CD4-positive, alpha-beta T cell treated with Interferon alpha-2 for 1 hour (primary cell): ENCODE results near the gene RHEBL1.

ENCODE experiments used
- DNase-seq, 2 donors: peaks; one replicate each; pipeline ENCODE4 v3.0.0-alpha.2; 2020 to 2022

RHEBL1 gene

DNA sequence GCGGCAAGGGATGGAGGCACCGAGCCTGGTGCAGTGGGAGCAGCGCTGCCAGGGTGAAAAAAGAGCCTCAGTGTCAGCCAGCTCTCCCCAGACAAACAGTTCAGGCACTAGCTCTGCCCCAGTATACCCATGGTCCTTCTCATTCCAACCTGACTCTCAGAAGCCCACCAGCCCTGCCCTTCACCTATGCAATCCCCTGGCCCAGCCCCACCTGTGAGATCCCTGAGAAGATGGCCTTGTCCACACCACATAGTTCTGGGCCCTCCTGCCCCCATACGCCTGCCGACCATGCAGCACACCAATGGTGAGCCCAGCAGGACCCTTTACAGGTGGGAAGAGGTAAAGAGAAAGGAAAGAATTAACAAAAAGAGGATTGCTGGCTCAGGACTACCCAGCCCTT, 15.7 kb downstream of the RHEBL1 start:
- DNase-seq = no peak

GRCh38 chr12:49052451-49053208, 17.1 kb downstream of the RHEBL1 start:
- DNase-seq = no peak

- no peak for DNase-seq
Observed at GRCh38 chr12:49051777-49052438, 17.9 kb downstream of the RHEBL1 start.

DNA sequence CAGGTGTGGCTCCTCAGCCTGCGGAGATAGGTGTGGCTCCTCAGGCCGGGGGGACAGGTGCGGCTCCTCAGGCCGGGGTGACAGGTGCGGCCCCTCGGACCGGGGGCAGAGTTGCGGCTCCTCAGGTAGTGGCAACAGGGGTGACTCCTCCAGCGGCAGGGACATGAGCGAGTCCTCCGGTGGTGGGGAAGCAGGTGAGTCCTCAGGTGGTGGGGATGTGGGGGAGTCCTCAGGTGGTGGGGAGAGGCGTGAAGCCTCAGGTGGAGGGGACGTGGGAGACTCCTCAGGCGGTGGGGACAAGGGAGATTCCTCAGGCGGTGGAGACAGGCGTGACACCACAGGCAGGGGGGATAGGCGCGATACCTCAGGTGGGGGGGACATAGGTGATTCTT, 18.4 kb downstream of the RHEBL1 start:
- DNase-seq = no peak

GRCh38 chr12:49050507-49051372, 19.0 kb downstream of the RHEBL1 start:
- DNase-seq = no peak

- no peak for DNase-seq
Observed at GRCh38 chr12:49049566-49050224, 20.1 kb downstream of the RHEBL1 start.

GRCh38 chr12:49048953-49049352, 20.8 kb downstream of the RHEBL1 start:
- no peak for DNase-seq

DNA sequence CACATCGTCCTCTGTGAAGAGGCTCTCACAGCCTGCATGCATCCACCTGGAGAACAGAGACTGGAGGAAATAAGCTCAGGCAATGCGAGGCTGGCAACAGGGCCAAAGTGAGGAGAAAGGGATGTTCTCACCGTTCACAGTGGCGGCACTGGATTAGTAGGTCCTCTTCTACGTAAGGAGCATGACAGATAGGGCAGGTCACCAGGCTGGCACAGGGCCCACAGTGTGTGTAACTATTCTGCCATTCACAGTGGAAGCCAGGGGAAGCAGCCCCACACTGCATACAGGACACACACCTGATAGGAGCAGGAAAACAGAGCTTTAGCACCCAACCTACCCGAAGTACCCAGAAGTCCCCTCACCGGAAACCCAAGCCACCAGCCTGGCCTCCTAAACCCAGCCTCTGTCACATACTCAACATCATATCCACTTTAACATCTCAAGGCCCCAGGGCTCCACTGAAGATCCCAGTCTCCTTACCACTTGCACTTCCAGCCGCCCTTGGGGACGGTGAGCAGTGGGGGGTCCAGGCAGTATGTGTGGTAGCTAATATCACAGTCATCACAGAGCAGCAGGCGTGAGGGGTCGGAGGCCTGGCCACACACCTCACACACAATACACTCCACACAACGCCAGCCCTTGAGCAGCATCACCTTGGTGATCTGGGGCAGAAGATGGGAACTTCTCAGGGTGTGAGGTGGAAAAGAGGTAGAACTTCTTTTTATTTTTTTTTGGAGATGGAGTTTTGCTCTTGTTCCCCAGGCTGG, 23.5 kb downstream of the RHEBL1 start:
- no peak for DNase-seq

- DNase-seq = no peak
Observed at GRCh38 chr12:49044660-49045059, 25.1 kb downstream of the RHEBL1 start.

- peak; percentile 77 to 84 for DNase-seq
Observed at GRCh38 chr12:49043856-49044258, 25.9 kb downstream of the RHEBL1 start.

DNA sequence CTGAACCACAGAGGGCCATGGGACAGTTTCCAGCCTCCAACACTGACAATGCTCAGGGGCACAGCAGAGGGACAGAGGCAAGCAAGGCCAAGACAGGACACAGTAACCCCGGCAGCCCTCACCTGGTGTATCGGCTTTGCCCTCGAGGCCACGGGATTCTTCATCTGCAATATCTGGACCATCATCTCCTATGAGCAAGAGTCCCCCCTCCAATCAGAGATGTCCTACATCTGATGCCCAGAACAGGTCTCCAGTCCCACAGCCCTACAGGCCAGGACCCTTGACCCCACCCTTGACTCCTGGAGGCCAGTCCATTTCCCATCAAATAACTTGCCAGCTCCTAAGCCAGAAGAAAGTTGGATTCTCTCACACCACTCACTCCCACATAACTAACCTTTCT, 26.5 kb downstream of the RHEBL1 start:
- DNase-seq = no peak

DNA sequence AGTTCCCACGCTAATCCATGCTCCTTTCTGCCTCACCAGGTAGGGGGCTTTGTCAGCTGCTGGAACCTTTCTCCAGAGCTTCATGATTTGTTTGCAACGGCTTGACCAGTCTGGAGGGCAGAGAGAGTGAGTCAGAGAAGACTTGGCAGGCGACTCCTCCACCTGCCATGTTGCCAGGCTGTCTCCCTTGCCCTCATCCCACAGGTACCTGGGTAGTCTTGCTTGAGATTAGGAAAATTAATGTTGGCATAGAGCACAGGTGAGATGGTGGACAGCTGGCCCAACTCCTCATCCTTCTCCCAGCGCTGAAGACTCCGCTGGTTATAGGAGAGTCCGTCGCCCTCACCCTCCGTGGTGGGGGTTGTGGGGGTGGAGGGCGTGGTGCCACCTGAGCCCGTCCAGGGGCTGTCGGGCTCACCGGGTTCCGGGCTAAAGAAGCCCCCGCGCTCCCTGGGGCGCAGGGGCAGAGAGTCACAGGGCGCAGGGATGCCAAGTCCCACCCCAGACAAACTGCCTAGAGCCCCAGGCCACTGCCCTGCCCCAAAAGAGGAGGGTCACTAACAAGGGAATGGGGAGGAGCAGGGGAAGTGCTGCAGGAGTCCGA, 27.8 kb downstream of the RHEBL1 start:
- DNase-seq = no peak

- no peak for DNase-seq
Observed at GRCh38 chr12:49041036-49041880, 28.5 kb downstream of the RHEBL1 start.

GRCh38 chr12:49040364-49040855, 29.4 kb downstream of the RHEBL1 start:
- no peak for DNase-seq

- no peak for DNase-seq
Observed at GRCh38 chr12:49039421-49040363, 30.1 kb downstream of the RHEBL1 start.

- DNase-seq = no peak
Observed at GRCh38 chr12:49038291-49038955, 31.4 kb downstream of the RHEBL1 start.

GRCh38 chr12:49037947-49038237, 31.9 kb downstream of the RHEBL1 start:
- no peak for DNase-seq

DNA sequence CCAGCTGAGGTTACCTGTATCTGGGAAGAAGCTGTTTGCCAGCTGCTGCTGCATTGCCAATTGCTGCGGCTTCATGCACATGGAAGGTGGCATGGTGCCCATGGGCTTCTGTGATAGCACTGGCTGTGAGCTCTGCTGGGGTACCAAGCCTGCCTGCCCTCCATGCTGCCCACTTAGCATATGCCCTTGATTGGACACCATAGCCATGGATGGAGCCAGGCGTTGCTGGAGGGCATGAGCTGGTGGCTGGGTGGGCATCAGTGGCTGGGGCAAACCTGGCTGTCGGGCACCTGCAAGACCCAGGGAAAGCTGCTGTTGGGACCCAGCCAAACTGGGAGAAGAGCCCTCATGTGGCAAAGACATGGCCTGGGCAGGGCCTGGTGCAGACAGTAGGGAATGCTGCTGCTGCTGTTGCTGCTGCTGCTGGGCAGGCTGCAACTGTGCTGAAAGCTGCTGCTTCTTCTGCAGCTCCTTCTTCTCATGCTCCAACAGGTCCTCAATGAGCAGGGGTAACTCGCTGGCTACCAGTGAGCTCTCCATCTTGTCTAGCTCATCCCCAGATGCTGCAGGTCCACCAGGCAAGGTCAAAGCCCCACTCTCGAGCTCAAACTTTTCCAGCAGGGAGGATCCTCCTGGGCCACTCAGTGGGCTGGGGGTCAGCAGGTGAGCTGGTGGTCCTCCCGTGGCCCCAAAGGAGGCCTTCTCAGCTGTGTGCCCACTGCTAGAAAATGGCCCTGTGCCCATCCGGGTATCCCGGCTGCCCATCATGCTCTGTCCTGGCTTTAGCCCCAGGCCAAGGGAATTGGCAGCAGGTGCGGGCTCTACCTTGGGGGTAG, 32.5 kb downstream of the RHEBL1 start:
- no peak for DNase-seq
